ENCODE data around the gene VAMP1.
"Not testable (repeated sequence)": the region's sequence is repeated elsewhere in the genome, so short reads cannot be mapped to it uniquely, and the experiment has no call there.

DNA sequence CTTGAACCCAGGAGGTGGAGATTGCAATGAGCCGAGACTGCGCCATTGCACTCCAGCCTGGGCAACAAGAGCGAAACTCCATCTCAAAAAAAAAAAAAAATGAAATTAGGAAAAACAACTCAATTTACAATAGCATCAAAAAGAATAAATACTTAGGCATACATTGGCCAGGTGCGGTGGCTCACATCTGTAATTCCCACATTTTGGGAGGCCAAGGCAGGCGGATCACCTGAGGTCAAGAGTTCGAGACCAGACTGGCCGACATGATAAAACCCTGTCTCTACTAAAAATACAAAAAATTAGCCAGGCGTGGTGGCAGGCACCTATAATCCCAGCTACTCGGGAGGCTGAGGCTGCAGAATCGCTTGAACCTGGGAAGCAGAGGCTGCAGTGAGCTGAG lies 42.7 kb downstream of the VAMP1 start:
- TF ChIP-seq, protein P1, sequence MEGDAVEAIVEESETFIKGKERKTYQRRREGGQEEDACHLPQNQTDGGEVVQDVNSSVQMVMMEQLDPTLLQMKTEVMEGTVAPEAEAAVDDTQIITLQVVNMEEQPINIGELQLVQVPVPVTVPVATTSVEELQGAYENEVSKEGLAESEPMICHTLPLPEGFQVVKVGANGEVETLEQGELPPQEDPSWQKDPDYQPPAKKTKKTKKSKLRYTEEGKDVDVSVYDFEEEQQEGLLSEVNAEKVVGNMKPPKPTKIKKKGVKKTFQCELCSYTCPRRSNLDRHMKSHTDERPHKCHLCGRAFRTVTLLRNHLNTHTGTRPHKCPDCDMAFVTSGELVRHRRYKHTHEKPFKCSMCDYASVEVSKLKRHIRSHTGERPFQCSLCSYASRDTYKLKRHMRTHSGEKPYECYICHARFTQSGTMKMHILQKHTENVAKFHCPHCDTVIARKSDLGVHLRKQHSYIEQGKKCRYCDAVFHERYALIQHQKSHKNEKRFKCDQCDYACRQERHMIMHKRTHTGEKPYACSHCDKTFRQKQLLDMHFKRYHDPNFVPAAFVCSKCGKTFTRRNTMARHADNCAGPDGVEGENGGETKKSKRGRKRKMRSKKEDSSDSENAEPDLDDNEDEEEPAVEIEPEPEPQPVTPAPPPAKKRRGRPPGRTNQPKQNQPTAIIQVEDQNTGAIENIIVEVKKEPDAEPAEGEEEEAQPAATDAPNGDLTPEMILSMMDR (IDR thresholded peaks at IDR 0.05), result not testable (repeated sequence)
- TF ChIP-seq POLR2A (IDR thresholded peaks at IDR 0.05), result not testable (repeated sequence)
